ENCODE results near the gene FAM118B. TPM values are rescaled to one million over a fixed set of nuclear protein-coding genes. Genes with fewer than 3 reads are reported as not detected.

Gene FAM118B
- total RNA-seq, 1 donor from 2014 or later = 26.7 TPM

DNA sequence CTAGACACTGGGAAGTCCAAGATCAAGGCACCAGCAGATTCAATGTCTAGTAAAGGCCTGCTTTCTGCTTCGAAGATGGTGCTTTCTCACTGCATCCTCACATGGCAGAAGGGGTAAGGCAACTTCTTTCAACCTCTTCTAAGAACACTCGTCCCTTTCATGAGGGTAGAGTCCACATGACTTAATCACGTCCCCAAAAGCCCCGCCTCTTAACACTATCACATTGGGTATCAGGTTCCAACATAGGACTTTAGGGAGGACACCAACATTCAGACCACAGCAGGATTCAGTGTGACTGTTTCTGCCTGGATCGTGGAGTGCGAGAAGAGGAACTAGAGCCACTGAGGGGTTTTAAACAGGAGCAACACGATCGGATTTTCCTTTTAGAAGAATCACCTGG, 67.6 kb downstream of the FAM118B start:
- peaks cover 37% of the 10 kb centered on the region for H3K36me3 ChIP-seq
- H3K4me1 ChIP-seq = peaks cover 31% of the 10 kb centered on the region
- no peak overlapping the region for H3K27ac ChIP-seq (replicated peaks)
- TF ChIP-seq, protein P1, sequence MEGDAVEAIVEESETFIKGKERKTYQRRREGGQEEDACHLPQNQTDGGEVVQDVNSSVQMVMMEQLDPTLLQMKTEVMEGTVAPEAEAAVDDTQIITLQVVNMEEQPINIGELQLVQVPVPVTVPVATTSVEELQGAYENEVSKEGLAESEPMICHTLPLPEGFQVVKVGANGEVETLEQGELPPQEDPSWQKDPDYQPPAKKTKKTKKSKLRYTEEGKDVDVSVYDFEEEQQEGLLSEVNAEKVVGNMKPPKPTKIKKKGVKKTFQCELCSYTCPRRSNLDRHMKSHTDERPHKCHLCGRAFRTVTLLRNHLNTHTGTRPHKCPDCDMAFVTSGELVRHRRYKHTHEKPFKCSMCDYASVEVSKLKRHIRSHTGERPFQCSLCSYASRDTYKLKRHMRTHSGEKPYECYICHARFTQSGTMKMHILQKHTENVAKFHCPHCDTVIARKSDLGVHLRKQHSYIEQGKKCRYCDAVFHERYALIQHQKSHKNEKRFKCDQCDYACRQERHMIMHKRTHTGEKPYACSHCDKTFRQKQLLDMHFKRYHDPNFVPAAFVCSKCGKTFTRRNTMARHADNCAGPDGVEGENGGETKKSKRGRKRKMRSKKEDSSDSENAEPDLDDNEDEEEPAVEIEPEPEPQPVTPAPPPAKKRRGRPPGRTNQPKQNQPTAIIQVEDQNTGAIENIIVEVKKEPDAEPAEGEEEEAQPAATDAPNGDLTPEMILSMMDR (IDR thresholded peaks at IDR 0.05; ENCODE audit: borderline replicate concordance) = no peak
- no peak overlapping the region for H3K4me3 ChIP-seq
- no peak for DNase-seq
- intact Hi-C loops (cut with micrococcal nuclease) = no loop called here
- H3K27me3 ChIP-seq (ENCODE audit: low read depth) = no peaks in the 10 kb centered on the region
- no peaks in the 10 kb centered on the region for H3K9me3 ChIP-seq (replicated peaks)

DNA sequence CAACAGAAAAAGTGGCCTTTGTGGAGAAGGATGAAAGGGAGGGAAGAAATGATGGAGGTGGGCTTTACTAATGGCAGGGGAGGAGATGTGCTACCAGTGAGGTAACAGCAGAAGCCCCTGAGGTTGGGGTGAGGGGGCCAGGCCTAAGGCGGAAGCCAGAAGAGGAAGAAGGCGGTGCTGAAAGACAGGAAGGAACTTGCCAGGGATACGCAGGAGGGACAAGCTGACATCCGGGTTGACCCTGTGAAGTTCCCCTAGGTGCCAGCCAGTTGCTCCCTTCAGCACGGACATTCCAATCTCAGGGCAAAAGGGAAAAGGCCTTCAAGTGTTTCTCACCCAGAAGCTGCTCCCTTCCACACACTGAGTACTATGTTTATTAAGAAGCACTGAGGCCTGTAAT, 69.0 kb downstream of the FAM118B start:
- no peaks in the 10 kb centered on the region for H3K27me3 ChIP-seq (ENCODE audit: low read depth)
- intact Hi-C loops (cut with micrococcal nuclease) = no loop called here
- no peaks in the 10 kb centered on the region for H3K9me3 ChIP-seq (replicated peaks)
- H3K36me3 ChIP-seq = peaks cover 22% of the 10 kb centered on the region
- H3K27ac ChIP-seq (replicated peaks) = no peak overlapping the region
- H3K4me3 ChIP-seq = no peak overlapping the region
- TF ChIP-seq, protein P1 (IDR thresholded peaks at IDR 0.05; ENCODE audit: borderline replicate concordance) = no peak
- DNase-seq = no peak
- H3K4me1 ChIP-seq = peaks cover 39% of the 10 kb centered on the region

DNA sequence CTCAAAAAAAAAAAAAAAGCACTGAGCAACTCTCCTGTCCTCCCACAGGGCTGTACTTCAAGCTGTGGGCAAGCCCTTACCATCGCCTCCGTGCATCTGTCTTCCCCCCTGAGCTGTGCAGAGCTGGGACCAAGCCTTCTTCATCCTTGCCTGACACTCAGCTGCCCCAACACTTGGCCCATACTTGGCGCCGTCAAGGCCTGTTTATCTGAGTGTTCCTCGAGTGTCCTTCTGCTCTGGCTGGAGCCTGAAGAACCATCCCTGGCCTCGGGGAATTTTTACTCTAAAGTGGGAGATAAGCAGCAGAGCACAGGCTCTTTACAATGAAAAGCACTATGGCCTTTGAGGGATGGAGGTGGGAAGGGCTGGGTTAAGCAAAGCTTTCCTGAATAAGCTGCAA, 69.7 kb downstream of the FAM118B start:
- H3K4me1 ChIP-seq = peaks cover 39% of the 10 kb centered on the region
- TF ChIP-seq, protein P1 (IDR thresholded peaks at IDR 0.05; ENCODE audit: borderline replicate concordance) = no peak

DNA sequence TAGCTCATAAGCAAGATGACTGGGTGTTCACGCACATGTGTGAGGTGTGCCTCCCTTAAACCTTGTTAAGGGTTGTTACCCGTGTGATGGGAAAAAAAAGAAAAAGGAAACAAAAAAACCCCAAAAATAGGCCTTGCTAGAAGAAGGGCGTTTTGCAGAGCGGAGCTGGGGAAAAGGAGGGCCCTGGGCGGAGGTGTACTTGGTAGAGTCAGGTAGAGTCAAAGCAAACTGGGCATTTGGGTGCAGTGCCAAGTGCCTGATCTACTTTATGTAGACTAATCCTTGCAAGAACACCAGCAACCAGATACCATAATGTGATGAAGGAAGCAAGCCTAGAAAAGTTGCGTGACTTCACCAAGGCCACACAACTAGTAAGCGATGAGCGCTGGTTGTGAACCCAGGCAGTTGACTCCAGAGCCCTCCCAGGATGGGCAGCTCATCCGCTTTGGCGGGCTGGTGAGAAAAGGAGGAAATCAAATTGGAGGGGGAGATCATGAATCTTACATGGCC, 70.1 kb downstream of the FAM118B start:
- H3K27ac ChIP-seq (replicated peaks) = peak overlapping the region; percentile 97
- TF ChIP-seq, protein P1 (IDR thresholded peaks at IDR 0.05; ENCODE audit: borderline replicate concordance) = no peak
- no peaks in the 10 kb centered on the region for H3K9me3 ChIP-seq (replicated peaks)
- H3K27me3 ChIP-seq (ENCODE audit: low read depth) = no peaks in the 10 kb centered on the region
- peaks cover 39% of the 10 kb centered on the region for H3K4me1 ChIP-seq
- H3K36me3 ChIP-seq = peaks cover 13% of the 10 kb centered on the region
- DNase-seq = no peak
- peak overlapping the region; percentile 88 for H3K4me3 ChIP-seq
- intact Hi-C loops (cut with micrococcal nuclease) = no loop called here

More for the DNA sequence above, 69.7 kb downstream of the FAM118B start:
- no peak for DNase-seq
- Histone ChIP-seq H3K36me3 (peaks cover 18% of the 10 kb centered on the region), H3K4me3 (no peak overlapping the region), H3K27ac (replicated peaks) (no peak overlapping the region), H3K27me3 (ENCODE audit: low read depth) (no peaks in the 10 kb centered on the region), H3K9me3 (replicated peaks) (no peaks in the 10 kb centered on the region)
- intact Hi-C loops (cut with micrococcal nuclease) = no loop called here

DNA sequence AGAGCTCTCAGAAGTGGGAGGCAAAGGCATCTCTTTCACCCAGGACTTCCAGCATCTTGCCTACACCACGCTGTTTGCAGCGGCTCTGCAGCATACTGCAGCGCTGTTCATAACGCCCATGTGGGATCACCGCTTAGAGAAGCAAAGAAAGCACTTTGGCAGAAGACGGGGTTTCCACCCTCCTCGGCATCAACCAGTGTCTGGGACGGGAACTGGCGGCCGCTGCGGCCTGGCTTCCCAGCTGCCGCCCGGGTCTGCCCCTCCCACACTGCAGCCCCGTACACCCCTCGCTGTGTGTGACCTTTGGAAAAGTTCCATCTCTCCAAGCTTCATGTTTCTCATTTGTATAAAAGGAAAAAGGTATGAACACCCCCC, 70.8 kb downstream of the FAM118B start:
- no peaks in the 10 kb centered on the region for H3K27me3 ChIP-seq (ENCODE audit: low read depth)
- peaks cover 7% of the 10 kb centered on the region for H3K36me3 ChIP-seq
- intact Hi-C loops (cut with micrococcal nuclease) = no loop called here
- H3K9me3 ChIP-seq (replicated peaks) = no peaks in the 10 kb centered on the region
- TF ChIP-seq, protein P1 (IDR thresholded peaks at IDR 0.05; ENCODE audit: borderline replicate concordance) = no peak
- H3K27ac ChIP-seq (replicated peaks) = peak overlapping the region; percentile 97
- DNase-seq = peak; percentile 62
- H3K4me3 ChIP-seq = peak overlapping the region; percentile 88
- peaks cover 39% of the 10 kb centered on the region for H3K4me1 ChIP-seq

All from left ventricle myocardium inferior (tissue), 1 donor.